GM19240 (cell line): ENCODE results near the gene KIAA1671.

Source experiments
- DNase-seq: peaks from one replicate; pipeline ENCODE4 v3.0.0; 2011; ENCODE audit warnings: low spot score; ENCODE audit not compliant: insufficient read length

The KIAA1671 gene

GRCh38 chr22:25013607-25014006, 61.1 kb downstream of the KIAA1671 start:
- no peak for DNase-seq

- no peak for DNase-seq
Measured at GRCh38 chr22:25014896-25015755, 62.6 kb downstream of the KIAA1671 start.

- DNase-seq, result no peak
Measured at GRCh38 chr22:25016311-25016710, 63.8 kb downstream of the KIAA1671 start.

GRCh38 chr22:25018009-25018408, 65.5 kb downstream of the KIAA1671 start:
- DNase-seq, result no peak

GRCh38 chr22:25019427-25020184, 67.1 kb downstream of the KIAA1671 start:
- no peak for DNase-seq

- no peak for DNase-seq
Measured at GRCh38 chr22:25021409-25021808, 68.9 kb downstream of the KIAA1671 start.

- DNase-seq, result no peak
Measured at GRCh38 chr22:25021976-25022711, 69.6 kb downstream of the KIAA1671 start.

- no peak for DNase-seq
Measured at GRCh38 chr22:25023879-25024278, 71.4 kb downstream of the KIAA1671 start.

- no peak for DNase-seq
Measured at GRCh38 chr22:25024895-25025294, 72.4 kb downstream of the KIAA1671 start.

GRCh38 chr22:25025491-25026400, 73.2 kb downstream of the KIAA1671 start:
- no peak for DNase-seq

GRCh38 chr22:25027043-25027906, 74.8 kb downstream of the KIAA1671 start:
- no peak for DNase-seq

- no peak for DNase-seq
Measured at GRCh38 chr22:25027959-25028840, 75.7 kb downstream of the KIAA1671 start.

- no peak for DNase-seq
Measured at GRCh38 chr22:25028841-25029141, 76.3 kb downstream of the KIAA1671 start.

- DNase-seq, result no peak
Measured at GRCh38 chr22:25029181-25029580, 76.7 kb downstream of the KIAA1671 start.

- no peak for DNase-seq
Measured at GRCh38 chr22:25030636-25031035, 78.1 kb downstream of the KIAA1671 start.

GRCh38 chr22:25032066-25032465, 79.5 kb downstream of the KIAA1671 start:
- DNase-seq, result no peak

GRCh38 chr22:25035715-25036114, 83.2 kb downstream of the KIAA1671 start:
- DNase-seq, result no peak

- DNase-seq, result no peak
Measured at GRCh38 chr22:25038239-25038638, 85.7 kb downstream of the KIAA1671 start.

- DNase-seq, result no peak
Measured at GRCh38 chr22:25038771-25039170, 86.3 kb downstream of the KIAA1671 start.
